Tongue (tissue), 2 donors: ENCODE measurements around the gene SBF2. TPM values are rescaled to one million over a fixed set of nuclear protein-coding genes. Genes with fewer than 3 reads are reported as not detected.
"Not testable (repeated sequence)": the region's sequence is repeated elsewhere in the genome, so short reads cannot be mapped to it uniquely, and the experiment has no call there.

Experiments used
- DNase-seq: peaks from one replicate; pipeline ENCODE4 v3.0.0-alpha.2; 2015
- total RNA-seq: library from RNA; depleted of rRNA; stranded (reverse); fragments of >200 nt; gene quantifications from one replicate; pipeline ENCODE4 v1.2.3, GENCODE V29; 2014

The SBF2 gene
- total RNA-seq, 1 donor from 2014 or later = 54.8 TPM

DNA sequence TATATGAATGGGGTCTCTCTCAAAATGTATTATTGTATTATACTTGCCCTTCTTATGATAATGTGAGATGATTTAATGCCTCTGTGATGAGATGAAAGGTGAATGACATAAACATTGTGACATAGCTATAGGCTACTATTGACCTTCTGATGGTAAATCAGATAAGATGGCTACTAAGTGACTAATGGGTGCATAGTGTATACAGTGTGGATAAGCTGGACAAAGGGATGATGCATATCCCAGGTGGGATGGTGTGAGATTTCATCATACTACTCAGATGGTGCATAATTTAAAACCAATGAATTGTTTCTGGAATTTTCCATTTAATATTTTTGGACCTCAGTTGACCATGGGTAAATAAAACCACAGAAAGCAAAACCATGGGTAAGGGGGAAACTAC, 243.5 kb downstream of the SBF2 start:
- no peak for DNase-seq

DNA sequence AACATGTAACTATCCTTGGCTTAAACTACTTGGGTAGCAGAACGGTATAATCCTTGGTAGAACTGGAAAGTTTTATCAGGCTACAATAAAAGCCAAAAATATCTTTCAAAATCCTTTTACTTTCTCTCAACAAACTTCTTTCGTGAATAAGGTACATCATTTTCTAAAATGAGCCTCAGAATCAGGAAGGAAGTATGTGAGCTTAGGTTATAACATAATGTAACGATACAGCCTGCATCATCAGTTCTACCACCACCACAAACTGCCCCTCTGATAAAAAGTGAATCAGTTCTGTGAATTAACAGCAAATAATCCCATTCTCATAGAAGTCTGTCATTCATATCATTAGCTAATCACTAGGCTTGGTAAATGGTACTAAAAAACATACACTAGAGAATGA, 244.3 kb downstream of the SBF2 start:
- DNase-seq = no peak

DNA sequence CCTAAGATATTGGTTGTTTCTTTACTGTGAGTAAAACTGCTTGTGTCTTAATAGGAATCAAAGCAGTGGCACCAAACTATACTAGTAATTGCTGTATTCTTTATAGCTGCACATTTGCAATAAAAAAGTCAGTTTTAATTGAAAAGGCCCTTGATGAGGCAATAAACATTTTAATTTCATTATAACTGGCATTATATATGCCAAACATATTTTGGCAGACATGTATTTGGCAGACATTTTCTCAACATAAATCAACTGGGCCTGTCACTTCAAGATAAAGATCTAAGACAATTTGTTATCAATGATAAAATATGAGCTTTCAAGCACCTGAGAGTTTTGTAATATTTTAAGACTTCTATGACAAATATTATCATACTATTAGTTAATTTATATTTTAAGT, 245.7 kb downstream of the SBF2 start:
- no peak for DNase-seq

DNA sequence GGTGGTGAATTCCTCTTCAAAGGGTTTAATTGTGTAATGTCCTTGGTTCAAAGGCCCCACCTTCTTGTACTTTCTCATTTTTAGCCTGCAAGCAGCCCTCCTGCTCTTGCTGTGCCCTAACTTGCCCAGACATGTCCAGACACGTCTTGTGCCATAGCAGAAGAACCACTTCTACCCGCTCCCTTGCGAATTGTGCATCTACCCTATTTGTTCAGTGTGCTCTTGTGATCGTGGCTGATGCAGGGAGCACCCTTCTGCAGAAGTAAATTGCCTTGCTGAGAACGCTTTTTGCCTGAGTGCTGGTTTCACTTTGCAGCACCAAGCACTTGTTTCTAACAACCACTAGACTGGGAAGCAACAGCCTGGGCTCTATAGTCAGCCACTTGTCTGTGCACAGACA, 249.4 kb downstream of the SBF2 start:
- DNase-seq = no peak

DNA sequence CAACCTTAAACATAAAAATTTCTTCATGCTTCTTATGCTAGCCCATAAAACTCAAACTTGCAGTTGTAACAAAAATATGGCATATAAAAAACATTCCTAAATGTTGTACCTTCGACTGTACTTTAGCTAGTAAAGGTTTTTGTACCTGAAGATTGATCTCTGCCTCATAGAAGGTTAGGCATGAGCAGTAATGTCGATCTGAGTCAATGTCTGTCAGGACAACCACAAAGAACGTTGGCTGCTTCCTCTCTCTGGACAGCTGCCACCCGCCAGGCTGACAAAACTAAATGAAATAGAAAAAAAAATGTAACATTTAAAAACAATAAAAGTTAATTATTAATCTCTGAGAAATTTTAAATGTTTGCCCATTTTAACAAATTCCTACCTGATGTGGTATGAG, 251.3 kb downstream of the SBF2 start:
- DNase-seq = no peak

DNA sequence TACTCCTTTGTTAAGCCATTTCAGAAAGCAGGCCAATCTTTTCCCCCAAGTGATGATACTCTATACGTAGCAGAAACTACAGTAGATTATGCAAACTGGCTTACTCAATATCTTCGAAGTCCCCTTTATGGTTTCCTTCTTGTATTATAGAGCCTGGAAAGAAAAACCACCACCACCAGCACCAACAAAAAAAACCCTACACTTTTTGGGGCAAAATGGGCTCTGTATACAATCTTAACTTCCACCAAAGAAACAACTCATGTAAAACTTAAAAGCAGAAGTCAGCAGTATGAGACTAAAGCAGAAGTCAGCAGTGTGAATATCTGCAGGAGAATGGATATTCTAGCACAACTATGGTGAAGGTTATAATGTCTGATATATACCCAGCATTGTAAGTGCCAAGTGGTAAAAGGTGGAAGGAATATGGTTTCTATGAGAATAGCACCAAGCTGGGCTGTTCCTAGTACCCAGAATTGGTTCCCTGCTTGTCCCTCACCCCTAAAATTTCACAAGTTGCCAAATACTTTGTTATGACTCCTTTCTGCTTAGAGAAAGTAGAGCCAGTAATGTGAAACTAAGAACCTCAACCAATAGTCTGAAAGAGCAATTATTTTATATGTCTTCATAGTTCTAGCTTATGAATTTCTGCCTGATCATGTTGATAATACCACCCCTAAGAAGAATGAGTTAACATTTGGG, 252.1 kb downstream of the SBF2 start:
- DNase-seq = no peak

DNA sequence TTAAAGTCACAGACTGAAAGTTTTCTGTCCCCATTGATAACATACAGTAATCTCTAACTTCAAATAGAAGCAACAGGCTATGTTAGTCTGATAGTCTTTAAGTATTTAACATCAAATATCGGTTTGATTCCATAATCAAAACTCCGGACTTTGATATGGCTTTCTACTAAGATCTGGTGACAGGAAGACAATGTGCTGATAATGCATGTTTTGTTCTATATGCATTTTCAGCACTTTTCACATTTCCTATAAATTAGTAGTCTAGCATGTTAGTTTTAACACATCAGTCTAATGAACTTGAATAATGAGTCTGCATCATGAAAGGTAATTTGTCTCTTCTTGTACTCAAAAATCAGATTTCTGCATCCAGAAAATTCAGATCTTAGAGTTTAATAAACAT, 252.7 kb downstream of the SBF2 start:
- no peak for DNase-seq

DNA sequence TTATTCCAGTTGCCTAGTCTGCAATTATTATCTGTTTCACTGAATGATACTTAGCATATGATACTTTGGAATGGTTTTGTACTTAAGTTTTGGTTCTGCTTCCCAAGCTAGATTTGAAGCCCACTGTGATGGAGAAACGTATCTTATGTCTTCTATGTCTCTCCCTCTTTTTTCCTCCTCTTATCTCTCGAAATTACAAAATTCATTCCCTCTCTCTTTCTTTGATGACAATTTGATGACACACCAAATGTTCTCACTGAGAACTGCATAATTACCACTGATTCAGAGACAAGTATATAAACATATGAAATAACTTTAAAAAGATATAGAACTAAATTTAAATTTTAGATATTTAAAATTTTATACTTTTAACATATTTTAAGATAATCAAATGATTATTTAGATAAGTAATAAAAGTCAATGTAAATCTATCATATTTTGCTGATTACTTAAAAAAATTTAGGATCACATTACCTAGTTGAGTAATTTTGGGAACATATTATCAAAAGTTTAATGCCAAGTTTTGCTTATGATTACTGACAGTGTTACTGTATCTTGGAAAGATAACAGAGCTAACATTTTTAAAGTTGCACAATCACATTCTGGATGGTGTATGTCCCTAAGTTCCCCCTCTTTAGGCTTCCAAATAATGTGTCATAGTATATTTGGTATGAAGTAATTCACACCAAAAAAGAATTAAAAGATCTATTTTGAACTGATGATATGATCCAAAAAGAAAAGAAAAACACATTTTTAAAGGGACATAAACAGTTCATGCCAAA, 255.3 kb downstream of the SBF2 start:
- no peak for DNase-seq

DNA sequence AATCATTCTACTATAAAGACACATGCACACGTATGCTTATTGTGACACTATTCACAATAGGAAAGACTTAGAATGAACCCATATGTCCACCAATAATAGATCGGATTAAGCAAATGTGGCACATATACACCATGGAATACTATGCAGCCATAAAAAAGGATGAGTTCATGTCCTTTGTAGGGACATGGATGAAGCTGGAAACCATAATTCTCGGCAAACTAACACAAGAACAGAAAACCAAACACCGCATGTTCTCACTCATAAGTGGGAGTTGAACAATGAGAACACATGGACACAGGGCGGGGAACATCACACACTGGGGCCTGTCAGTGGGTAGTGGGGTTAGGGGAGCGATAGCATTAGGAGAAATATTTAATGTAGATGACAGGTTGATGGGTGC, 258.1 kb downstream of the SBF2 start:
- DNase-seq = not testable (repeated sequence)

DNA sequence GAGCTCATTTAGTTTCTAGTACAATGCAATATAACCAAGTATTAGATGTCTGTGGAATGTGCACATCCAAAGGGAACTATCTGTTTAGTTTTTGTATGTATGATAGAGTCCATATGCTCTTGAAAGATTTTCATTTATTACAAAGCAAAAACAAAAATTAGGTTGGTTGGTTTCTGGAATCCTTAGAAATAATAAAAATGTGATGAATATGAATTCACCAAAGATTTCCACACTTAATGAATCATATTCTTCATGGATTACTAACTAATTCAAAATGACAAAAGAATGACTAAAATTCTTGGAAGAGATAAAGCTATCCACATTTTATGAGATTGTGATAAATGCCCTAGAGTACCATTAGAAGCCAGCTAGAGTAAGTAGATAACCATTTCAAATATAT, 261.1 kb downstream of the SBF2 start:
- DNase-seq = no peak

DNA sequence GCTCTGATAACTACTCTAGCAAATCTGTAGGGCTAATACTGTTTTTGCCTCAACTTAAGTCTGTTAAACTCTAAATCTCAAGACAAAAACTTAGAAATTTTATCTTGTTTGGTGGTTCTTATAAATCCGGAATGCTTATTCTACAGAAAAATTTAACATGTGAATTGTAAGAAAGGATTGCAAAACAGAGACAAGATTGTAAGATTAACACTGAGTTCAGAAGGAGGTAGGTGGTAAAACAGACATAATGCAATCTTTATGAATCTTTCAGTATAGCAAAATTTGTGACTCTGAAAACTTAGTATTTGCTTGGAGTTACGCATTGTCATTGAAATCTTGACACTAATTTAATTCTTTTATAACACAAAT, 263.9 kb downstream of the SBF2 start:
- no peak for DNase-seq

DNA sequence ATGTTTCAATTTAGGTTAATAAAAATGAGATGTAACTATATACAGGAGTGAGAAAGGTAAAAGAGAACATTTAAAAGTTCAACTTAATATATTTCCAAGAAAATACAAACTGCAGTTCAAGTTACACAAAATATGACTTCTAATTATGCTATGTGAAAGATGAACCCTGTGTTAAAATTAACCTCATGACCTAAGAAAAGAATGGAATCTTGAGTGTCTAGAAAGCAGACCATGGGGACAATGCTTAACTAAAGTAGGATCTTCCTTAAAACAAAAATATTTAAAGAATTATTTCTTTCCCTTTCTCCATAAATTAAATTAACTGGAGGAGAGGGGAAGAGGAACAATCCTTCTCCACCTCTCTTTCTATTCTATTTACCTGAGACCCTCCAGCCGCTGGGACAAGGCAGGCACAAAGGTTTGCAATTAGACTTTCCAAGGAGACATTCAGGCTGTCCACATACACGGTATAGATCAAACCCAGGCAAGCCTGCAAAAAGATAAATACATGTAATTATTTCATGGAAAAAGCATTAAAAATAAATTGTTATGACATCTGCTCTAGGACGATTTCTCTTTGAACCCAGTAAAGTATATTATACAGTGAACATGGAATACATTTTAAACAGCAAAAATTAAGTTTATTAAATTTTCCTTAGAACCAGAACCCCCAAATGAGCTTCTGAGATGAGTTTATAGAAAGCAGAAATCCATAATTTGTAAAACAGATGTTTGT, 264.5 kb downstream of the SBF2 start:
- DNase-seq = no peak

DNA sequence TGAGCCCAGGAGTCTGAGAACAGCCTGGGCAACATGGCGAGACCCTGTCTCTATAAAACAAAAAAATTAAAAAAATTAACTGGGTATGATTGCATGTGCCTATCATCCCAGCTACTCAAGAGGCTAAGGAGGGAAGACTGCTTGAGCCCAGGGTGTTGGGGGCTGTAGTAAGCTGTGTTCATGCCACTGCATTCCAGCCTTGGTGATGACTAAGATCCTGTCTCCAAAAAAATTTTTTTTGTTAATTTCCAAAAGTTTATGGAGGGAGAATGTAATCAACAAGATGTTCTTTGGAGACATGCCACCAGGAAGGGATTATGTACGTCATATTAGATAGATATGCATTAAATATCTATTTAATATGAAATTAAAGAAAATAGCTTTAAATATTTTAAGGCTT, 267.5 kb downstream of the SBF2 start:
- DNase-seq = no peak

DNA sequence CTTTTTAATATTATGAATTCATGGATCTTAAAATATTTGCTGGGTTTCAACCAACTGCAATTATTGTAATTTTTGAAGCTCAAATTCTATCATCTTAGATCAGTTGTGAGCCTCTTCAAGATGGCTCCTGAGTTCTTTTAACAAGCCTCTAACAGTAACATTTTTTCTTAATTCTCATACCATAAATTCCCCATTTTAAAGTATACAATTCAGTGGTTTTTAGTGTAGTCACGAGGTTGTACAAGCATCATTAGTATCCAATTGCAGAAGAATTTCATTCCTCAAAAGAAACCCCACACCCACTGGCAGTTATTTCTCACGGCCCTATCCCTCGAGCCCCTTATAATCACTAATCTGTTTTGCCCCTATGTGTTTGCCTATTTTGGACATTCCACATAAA, 270.8 kb downstream of the SBF2 start:
- no peak for DNase-seq

DNA sequence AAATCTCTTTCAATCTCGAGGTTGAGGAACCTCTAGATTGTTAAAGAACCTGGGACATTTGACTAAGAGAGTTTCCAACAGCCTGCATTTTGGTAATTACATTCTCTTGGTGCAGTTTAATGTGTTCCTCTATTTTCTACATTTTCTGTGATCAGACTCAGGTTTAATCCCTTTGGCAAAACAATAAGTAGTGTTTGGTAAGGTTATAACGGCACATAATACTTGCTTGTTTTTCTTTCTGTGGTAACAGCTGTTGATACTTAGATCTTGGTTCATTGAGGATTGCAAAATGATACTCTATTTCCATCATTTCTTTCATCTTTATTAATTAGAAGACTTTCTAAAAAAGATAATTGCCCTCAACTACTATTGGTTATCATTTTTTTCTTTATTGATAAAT, 271.3 kb downstream of the SBF2 start:
- DNase-seq = no peak

DNA sequence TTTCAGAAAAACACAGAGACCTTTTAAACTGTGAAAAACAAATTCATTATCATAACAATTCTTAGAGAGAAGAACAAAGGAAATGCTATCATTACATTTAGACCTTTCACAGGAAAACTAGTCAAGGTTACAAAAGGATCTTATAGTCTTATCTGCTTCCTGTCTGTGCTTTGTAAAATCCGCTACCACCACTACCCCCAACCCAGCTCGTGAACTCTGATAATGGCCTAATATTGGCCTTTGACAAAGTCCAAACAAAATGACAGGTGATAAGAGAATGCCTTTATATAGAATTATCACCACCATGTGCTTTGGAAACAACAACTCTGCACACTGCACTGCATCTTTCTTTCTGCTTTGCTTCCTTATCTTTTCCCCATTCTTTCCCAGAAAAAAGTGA, 272.5 kb downstream of the SBF2 start:
- DNase-seq = no peak

DNA sequence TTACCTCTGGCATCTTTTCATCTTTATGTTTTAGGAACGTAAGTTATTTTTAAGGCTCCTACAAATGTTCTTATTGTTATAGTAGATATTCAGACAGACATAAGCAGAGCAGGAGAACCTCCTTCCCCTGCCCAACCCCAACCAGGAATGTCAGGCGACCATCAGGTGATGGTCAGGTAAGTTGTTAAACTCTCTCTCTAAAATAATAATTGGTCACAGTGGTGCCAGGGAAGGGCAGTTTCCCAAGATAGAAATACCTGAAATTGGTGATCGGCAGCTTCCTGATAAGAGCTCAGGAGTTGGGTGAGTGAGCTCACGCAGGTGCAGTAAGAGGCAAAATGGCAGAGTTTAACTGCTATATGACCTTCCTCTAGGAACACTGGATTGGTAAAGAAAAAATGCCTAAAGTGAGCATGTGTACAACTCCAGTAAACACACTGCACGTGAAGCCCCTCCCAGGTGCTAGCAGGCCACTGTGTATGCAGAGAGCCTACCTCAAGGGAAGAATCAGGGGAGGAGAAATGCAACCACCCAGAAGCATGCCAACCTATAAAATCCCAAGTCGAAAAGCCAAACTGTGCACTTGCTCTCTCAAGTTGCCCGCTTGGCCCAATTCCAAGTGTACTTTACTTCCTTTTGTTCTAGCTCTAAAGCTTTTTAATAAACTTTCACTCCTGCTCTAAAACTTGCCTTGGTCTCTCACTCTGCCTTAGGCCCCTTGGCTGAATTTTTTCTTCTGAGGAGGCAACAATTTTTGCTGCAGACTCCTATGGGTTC, 273.9 kb downstream of the SBF2 start:
- peak; percentile 41 for DNase-seq

DNA sequence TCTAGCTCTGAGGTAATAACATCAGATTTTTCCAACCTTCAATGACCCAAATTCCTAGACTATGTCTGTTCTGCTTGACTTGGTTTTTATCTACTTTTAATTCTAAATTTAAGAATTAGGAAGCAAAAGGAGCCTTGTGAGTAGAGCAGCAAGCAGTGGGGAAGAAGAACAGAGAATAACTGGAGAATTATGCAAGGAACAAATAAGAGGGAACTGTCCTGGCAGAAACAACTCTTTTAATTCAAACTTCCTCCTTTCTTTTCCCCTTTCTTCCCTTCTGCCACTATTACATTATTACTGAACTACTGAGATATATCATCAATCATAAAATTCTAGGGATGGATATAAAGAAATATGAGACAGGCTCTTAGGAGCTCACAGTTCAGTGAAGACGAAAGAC, 276.1 kb downstream of the SBF2 start:
- no peak for DNase-seq

DNA sequence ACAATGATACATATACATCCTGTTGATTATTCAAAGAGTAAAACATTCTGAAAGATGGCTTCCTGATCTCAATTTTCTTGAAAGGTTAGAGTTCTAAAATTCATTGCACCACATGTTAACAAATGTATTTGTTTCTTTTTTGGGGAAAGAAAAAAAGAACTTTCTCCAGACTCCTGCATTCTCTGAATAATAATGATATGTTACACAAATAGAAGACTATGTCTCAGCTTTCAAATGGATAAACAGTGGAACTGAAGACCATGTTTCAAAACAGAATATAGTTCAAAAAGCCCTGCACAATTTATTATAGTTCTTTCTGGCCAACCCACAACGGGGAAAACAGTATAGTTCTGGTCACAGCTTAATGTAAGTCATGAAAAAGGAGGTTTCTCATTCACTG, 277.0 kb downstream of the SBF2 start:
- DNase-seq = no peak

DNA sequence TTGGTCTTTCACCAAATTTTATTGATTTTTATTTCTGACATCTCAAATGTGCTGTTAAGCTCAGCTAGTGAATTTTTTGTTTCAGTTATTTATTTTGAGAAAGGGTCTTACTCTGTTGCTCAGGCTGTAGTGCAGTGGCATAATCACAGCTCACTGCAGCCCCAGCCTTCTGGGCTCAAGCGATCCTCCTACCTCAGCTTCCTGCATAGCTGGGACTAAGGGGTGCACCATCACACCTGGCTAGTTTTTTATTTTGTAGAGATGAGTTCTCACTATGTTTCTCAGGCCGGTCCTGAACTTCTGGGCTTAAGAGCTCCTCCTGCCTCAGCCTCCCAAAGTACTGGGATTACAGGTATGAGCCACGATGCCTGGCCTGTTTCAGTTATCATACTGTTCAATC, 282.0 kb downstream of the SBF2 start:
- DNase-seq = no peak

DNA sequence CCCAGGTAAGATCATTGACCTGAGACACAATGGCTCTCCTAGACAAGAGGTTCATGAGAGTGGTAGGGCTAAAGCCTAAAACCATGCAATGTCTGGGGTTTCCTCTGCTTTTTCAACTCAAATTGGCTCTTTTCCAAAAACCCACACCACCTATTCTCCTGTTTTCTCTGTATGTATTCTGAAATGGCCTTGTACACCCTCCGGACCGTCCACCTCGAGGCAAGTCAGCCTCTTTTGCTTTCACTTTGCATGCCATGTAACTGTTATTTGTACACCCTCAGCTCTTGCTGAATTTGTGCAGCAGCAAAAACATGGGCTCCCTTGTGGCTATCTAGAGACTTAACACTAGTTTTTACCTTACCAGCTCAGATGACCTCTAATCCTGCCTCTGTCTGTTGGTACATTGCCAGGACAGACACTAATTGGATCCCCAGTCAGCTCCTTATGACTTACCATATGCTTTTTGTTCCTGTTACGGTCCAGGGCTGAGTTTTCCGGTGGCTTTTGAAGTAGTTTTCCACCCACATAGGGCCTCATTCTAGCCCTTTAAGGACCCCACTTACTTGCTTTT, 288.0 kb downstream of the SBF2 start:
- no peak for DNase-seq

DNA sequence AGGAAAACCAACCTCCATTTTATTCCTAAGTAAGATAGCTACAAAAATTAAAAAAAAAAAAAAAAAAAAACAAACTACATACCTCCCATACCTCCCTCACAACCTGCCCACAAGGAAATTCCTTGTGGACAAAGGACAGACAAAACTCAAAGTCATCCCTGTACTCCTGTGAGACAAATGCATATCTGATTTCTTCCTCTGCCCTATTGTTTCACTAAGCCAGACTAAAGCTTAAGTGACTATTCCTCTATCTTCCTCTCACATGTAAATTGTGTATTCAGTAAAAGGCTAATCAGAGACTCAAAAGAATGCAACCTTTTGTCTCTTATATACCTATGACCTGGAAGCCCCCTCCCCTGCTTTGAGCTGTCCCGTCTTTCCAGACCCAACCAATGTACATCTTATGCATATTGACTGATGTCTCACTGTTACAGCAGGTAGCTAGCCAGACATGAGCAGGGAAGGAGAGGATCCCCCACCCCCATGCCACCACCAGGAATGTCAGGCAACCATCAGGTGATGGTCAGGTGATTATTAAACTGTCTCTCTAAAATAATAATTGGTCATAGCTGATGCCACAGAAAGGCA, 289.4 kb downstream of the SBF2 start:
- no peak for DNase-seq
